K562 (cell line): Measurements from ENCODE around the gene ROR2. TPM values are rescaled to one million over a fixed set of nuclear protein-coding genes. Genes with fewer than 3 reads are reported as not detected.

Source experiments
- ARID2 ChIP-seq: fragments of 450-650 bp; IDR thresholded peaks from 2 replicates; pipeline ENCODE4 v1.6.1; 2017; ENCODE audit warnings: antibody characterized with exemption, mild to moderate bottlenecking
- BHLHE40 ChIP-seq: IDR thresholded peaks from 2 replicates; pipeline ENCODE4 v1.6.1; 2011; ENCODE audit warnings: low read length, improper control_type of control experiment
- RAD21 ChIP-seq, 2 experiments: fragments of 250-450 bp in 1 of 2; fragments of 450-650 bp in 1 of 2; sonication (Bioruptor Pico) in 1 of 2; formaldehyde crosslinking in 1 of 2; IDR thresholded peaks in 1 of 2; conservative IDR thresholded peaks in 1 of 2; 2 replicates each; pipeline versions ENCODE4 v1.4.0 to v1.8.0; 2020 to 2022; ENCODE audit warnings: mild to moderate bottlenecking in 2 of 2, moderate library complexity in 1 of 2
- RB1 ChIP-seq: fragments of 450-650 bp; IDR thresholded peaks from 2 replicates; pipeline ENCODE4 v1.6.1; 2017; ENCODE audit warnings: low read depth, mild to moderate bottlenecking
- RCOR1 ChIP-seq, 2 experiments: IDR thresholded peaks; 2 replicates each; pipeline ENCODE4 v1.6.1; 2012; ENCODE audit warnings: low read depth in 2 of 2, low read length in 2 of 2, borderline replicate concordance in 1 of 2, improper control_type of control experiment in 1 of 2
- SMC3 ChIP-seq: conservative IDR thresholded peaks from 2 replicates; pipeline ENCODE4 v1.6.1; 2011; ENCODE audit warnings: low read depth, low read length, improper control_type of control experiment; ENCODE audit not compliant: insufficient read depth
- STAG1 ChIP-seq: sonication (generic); formaldehyde crosslinking; IDR thresholded peaks from 2 replicates; pipeline ENCODE4 v1.5.0; 2020; ENCODE audit warnings: missing genetic modification reagents, borderline replicate concordance
- ZC3H8 ChIP-seq: fragments of 450-650 bp; IDR thresholded peaks from 2 replicates; pipeline ENCODE4 v1.6.1; 2017
- polyA plus RNA-seq, 8 experiments: library from polyadenylated mRNA; depleted of rRNA in 4 of 8; stranded (reverse) in 5 of 8; unstranded in 3 of 8; fragments of >200 nt; fragmentation: Nextera tagmentation in 2 of 8; fragmentation: Illumina TruSeq in 1 of 8; extraction: Ambion mirVana in 2 of 8; extraction: Trizol in 1 of 8; gene quantifications; 2 replicates each; pipeline versions ENCODE4 v1.2.1 to v1.2.3, GENCODE V29; 2011 to 2014; ENCODE audit warnings: inconsistent platforms in 1 of 8, missing spikeins in 1 of 8
- total RNA-seq, 7 experiments: library from RNA; depleted of rRNA in 6 of 7; stranded (reverse); fragments of >200 nt in 6 of 7; fragmentation: Illumina TruSeq in 2 of 7; extraction: Trizol in 2 of 7; gene quantifications; 2 replicates each; pipeline versions ENCODE4 v1.2.1 to v1.2.3, GENCODE V29; 2011 to 2021; ENCODE audit warnings: low replicate concordance in 1 of 7
- TF ChIP-seq, protein P1 (sequence below): sonication (generic); formaldehyde crosslinking; IDR thresholded peaks from 2 replicates; pipeline ENCODE4 v1.9.0; 2022; ENCODE audit warnings: mild to moderate bottlenecking, missing genetic modification reagents
- TF ChIP-seq, protein P2 (sequence below), 2 experiments: fragments of 450-650 bp; formaldehyde crosslinking in 1 of 2; IDR thresholded peaks; 2 replicates each; pipeline versions ENCODE4 v1.4.0 to v1.6.1; 2014 to 2020; ENCODE audit warnings: mild to moderate bottlenecking in 2 of 2, borderline replicate concordance in 1 of 2, low read depth in 1 of 2
- TF ChIP-seq, protein P3 (sequence below): sonication (generic); formaldehyde crosslinking; IDR thresholded peaks from 2 replicates; pipeline ENCODE4 v1.8.1; 2023; ENCODE audit warnings: mild to moderate bottlenecking, missing genetic modification reagents

ROR2 gene
- total and polyA plus RNA-seq, 9 of the 15 experiments (the other 6 are each of a cell fraction or from before 2014, with no cell fraction given) = 5.6 to 33.8 (median 15.3) TPM

DNA sequence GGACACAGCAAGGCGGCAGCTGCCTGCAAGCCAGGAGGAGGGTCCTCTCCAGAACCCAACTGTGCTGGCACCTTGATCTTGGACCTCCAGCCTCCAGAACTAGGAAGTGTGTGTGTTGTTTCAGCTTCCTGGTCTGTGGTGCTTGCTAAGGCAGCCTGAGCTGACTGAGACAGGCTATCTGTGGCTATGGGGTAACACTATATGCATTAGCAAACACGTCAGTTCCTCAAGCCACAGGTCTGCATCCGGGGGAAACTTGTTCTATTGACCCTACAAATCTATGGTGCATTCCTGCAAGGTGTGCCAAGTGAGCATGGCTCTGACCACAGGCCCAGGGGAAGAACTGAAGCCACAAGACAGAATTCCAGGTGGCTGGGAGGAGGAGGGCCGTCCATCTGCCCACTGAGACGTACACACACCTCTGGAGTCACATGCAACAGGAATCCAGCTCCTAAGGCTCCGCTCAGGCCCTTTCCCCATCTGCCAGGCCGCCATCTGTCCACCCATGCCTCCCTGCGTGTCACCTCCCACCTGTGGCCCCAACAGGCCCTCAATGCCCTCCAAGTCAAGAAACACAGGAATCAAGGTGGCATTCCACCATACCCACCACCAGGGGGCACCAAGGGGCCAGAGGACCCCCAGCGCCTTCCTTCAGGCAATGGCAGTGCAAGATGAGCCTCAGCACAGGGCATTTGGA is 174.9 kb downstream of the ROR2 start (continued):
- TF ChIP-seq ARID2 (0 out of 2 replicates have a peak, but pooled peaks have one; percentile 21), ZC3H8 (no peak), RCOR1 (IDR thresholded peaks at IDR 0.05; ENCODE audit: borderline replicate concordance in 1 of 2, low read depth in 2 of 2, low read length in 2 of 2) (0 out of 4 replicates have a peak, but pooled peaks of 1 of the 2 experiments have one; percentile 13), RAD21 (CRISPR knock-in tag; conservative IDR thresholded peaks at IDR 0.05 in 1 of 2, IDR thresholded peaks at IDR 0.05 in 1 of 2) (peak; percentile 86 to 90), BHLHE40 (0 out of 2 replicates have a peak, but pooled peaks have one; percentile 15), SMC3 (peak; percentile 87), STAG1 (CRISPR knock-in tag) (peak; percentile 75; the same call in 1 of the 2 replicates), RB1 (0 out of 2 replicates have a peak, but pooled peaks have one; percentile 42)
- TF ChIP-seq, protein P1, sequence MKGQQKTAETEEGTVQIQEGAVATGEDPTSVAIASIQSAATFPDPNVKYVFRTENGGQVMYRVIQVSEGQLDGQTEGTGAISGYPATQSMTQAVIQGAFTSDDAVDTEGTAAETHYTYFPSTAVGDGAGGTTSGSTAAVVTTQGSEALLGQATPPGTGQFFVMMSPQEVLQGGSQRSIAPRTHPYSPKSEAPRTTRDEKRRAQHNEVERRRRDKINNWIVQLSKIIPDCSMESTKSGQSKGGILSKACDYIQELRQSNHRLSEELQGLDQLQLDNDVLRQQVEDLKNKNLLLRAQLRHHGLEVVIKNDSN = no peak
- TF ChIP-seq, protein P2, sequence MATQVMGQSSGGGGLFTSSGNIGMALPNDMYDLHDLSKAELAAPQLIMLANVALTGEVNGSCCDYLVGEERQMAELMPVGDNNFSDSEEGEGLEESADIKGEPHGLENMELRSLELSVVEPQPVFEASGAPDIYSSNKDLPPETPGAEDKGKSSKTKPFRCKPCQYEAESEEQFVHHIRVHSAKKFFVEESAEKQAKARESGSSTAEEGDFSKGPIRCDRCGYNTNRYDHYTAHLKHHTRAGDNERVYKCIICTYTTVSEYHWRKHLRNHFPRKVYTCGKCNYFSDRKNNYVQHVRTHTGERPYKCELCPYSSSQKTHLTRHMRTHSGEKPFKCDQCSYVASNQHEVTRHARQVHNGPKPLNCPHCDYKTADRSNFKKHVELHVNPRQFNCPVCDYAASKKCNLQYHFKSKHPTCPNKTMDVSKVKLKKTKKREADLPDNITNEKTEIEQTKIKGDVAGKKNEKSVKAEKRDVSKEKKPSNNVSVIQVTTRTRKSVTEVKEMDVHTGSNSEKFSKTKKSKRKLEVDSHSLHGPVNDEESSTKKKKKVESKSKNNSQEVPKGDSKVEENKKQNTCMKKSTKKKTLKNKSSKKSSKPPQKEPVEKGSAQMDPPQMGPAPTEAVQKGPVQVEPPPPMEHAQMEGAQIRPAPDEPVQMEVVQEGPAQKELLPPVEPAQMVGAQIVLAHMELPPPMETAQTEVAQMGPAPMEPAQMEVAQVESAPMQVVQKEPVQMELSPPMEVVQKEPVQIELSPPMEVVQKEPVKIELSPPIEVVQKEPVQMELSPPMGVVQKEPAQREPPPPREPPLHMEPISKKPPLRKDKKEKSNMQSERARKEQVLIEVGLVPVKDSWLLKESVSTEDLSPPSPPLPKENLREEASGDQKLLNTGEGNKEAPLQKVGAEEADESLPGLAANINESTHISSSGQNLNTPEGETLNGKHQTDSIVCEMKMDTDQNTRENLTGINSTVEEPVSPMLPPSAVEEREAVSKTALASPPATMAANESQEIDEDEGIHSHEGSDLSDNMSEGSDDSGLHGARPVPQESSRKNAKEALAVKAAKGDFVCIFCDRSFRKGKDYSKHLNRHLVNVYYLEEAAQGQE (IDR thresholded peaks at IDR 0.05; ENCODE audit: borderline replicate concordance) = peak; percentile 82
- TF ChIP-seq, protein P2 (CRISPR knock-in tag; IDR thresholded peaks at IDR 0.05; ENCODE audit: low read depth) = no peak
- TF ChIP-seq, protein P3, sequence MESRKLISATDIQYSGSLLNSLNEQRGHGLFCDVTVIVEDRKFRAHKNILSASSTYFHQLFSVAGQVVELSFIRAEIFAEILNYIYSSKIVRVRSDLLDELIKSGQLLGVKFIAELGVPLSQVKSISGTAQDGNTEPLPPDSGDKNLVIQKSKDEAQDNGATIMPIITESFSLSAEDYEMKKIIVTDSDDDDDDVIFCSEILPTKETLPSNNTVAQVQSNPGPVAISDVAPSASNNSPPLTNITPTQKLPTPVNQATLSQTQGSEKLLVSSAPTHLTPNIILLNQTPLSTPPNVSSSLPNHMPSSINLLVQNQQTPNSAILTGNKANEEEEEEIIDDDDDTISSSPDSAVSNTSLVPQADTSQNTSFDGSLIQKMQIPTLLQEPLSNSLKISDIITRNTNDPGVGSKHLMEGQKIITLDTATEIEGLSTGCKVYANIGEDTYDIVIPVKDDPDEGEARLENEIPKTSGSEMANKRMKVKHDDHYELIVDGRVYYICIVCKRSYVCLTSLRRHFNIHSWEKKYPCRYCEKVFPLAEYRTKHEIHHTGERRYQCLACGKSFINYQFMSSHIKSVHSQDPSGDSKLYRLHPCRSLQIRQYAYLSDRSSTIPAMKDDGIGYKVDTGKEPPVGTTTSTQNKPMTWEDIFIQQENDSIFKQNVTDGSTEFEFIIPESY (CRISPR knock-in tag) = peak; percentile 33; the same call in 1 of the 2 replicates
